Lower lobe of right lung (tissue), 2 donors: ENCODE data around the gene EMP3. TPM values are rescaled to one million over a fixed set of nuclear protein-coding genes. Genes with fewer than 3 reads are reported as not detected.
"Not testable (repeated sequence)": the region's sequence is repeated elsewhere in the genome, so short reads cannot be mapped to it uniquely, and the experiment has no call there.

Source experiments
- ATAC-seq, 2 donors: fragments of 200-7000 bp; cut with Tn5 transposase; one replicate each; pipeline ENCODE4 v1.9.1; 2020 to 2022; ENCODE audit warnings: mild to moderate bottlenecking in 2 of 2, moderate library complexity in 2 of 2
- DNase-seq: peaks from one replicate; pipeline ENCODE4 v3.0.0-alpha.2; 2020
- H3K27ac ChIP-seq: fragments of 200-600 bp; one replicate; pipeline ENCODE4 v1.8.0; 2022
- H3K27me3 ChIP-seq: fragments of 200-600 bp; one replicate; pipeline ENCODE4 v1.8.0; 2022; ENCODE audit warnings: low read depth
- H3K36me3 ChIP-seq: fragments of 200-600 bp; one replicate; pipeline ENCODE4 v1.8.0; 2022; ENCODE audit warnings: mild to moderate bottlenecking
- H3K4me1 ChIP-seq: fragments of 200-600 bp; one replicate; pipeline ENCODE4 v1.8.0; 2022
- H3K4me3 ChIP-seq: fragments of 200-600 bp; one replicate; pipeline ENCODE4 v1.8.0; 2022; ENCODE audit warnings: mild to moderate bottlenecking
- H3K9me3 ChIP-seq: fragments of 200-600 bp; one replicate; pipeline ENCODE4 v1.8.0; 2022
- CTCF ChIP-seq: fragments of 200-600 bp; IDR thresholded peaks from one replicate; pipeline ENCODE4 v1.8.0; 2022; ENCODE audit warnings: antibody characterized with exemption, mild to moderate bottlenecking
- intact Hi-C: fragments of 100-400 bp; cut with DNase I; formaldehyde crosslinking; loops from one replicate; pipeline ENCODE4 v1.11.0; 2022
- total RNA-seq: library from RNA; stranded (reverse); fragmentation: NEBNext Ultra II Directional; extraction: Animal tissue kit (Norgen Biotek cat#: 25700); gene quantifications from one replicate; pipeline ENCODE4 v1.2.1, GENCODE V29; 2021
- donor health status: DM: no; HTN: yes; CAD: no; lungs with severe emphysema.

Gene EMP3
- total RNA-seq, 1 donor from 2014 or later = 123 TPM

- intact Hi-C loops = no loop called here
- H3K27me3 ChIP-seq = no peaks in the 10 kb centered on the region
- H3K36me3 ChIP-seq = no peaks in the 10 kb centered on the region
- ATAC-seq (peak in 1 of 2 donors; percentile 42), DNase-seq (no peak)
- H3K4me1 ChIP-seq = no peaks in the 10 kb centered on the region
- no peak overlapping the region for H3K27ac ChIP-seq
- H3K4me3 ChIP-seq = no peak overlapping the region
- TF ChIP-seq CTCF = no peak
- no peaks in the 10 kb centered on the region for H3K9me3 ChIP-seq
Measured at GRCh38 chr19:48308631-48309586, 16.4 kb upstream of the EMP3 start.

- H3K27me3 ChIP-seq, H3K36me3 ChIP-seq, ATAC-seq, H3K4me1 ChIP-seq, intact Hi-C loops, H3K4me3 ChIP-seq, H3K9me3 ChIP-seq, DNase-seq, H3K27ac ChIP-seq: not testable (repeated sequence)
Measured at GRCh38 chr19:48309731-48310130, 15.6 kb upstream of the EMP3 start.

GRCh38 chr19:48310227-48310626, 15.1 kb upstream of the EMP3 start:
- no peak for ATAC-seq

GRCh38 chr19:48311384-48311783, 14.0 kb upstream of the EMP3 start:
- Histone ChIP-seq H3K4me1 (no peaks in the 10 kb centered on the region), H3K27ac (no peak overlapping the region), H3K36me3 (no peaks in the 10 kb centered on the region), H3K9me3 (no peaks in the 10 kb centered on the region), H3K27me3 (no peaks in the 10 kb centered on the region), H3K4me3 (no peak overlapping the region)
- DNase-seq = no peak
- intact Hi-C loops = no loop called here
- TF ChIP-seq CTCF = no peak
- no peak for ATAC-seq

More at GRCh38 chr19:48310227-48310626, 15.1 kb upstream of the EMP3 start:
- Histone ChIP-seq H3K4me1 (no peaks in the 10 kb centered on the region), H3K27me3 (no peaks in the 10 kb centered on the region), H3K4me3 (no peak overlapping the region), H3K36me3 (no peaks in the 10 kb centered on the region), H3K9me3 (no peaks in the 10 kb centered on the region), H3K27ac (no peak overlapping the region)
- intact Hi-C loops = no loop called here
- DNase-seq = no peak
- no peak for TF ChIP-seq CTCF

- H3K27ac ChIP-seq = no peak overlapping the region
- ATAC-seq = no peak
- intact Hi-C loops = no loop called here
Measured at GRCh38 chr19:48315712-48316111, 9.6 kb upstream of the EMP3 start.

GRCh38 chr19:48317708-48317960, 7.7 kb upstream of the EMP3 start:
- intact Hi-C loops, H3K27ac ChIP-seq, ATAC-seq, H3K36me3 ChIP-seq, DNase-seq, H3K4me3 ChIP-seq, H3K27me3 ChIP-seq, H3K9me3 ChIP-seq: not testable (repeated sequence)
- H3K4me1 ChIP-seq = peaks cover 26% of the 10 kb centered on the region

More at GRCh38 chr19:48315712-48316111, 9.6 kb upstream of the EMP3 start:
- DNase-seq = no peak
- H3K9me3 ChIP-seq = no peaks in the 10 kb centered on the region
- H3K4me1 ChIP-seq = peaks cover 11% of the 10 kb centered on the region
- no peaks in the 10 kb centered on the region for H3K36me3 ChIP-seq
- H3K27me3 ChIP-seq = no peaks in the 10 kb centered on the region
- no peak overlapping the region for H3K4me3 ChIP-seq
- TF ChIP-seq CTCF = no peak
